ENCODE data around the gene LCN2.

LCN2 gene

GRCh38 chr9:128142061-128142460 lies 7.2 kb upstream of the LCN2 start:
- TF ChIP-seq CTCF (IDR thresholded peaks at IDR 0.05; ENCODE audit: borderline replicate concordance, insufficient read depth, low read depth, low read length) = no peak
- no peak overlapping the region for H3K4me3 ChIP-seq (ENCODE audit: low read depth, low read length)

- TF ChIP-seq CTCF (IDR thresholded peaks at IDR 0.05; ENCODE audit: borderline replicate concordance, insufficient read depth, low read depth, low read length) = no peak
- no peak overlapping the region for H3K4me3 ChIP-seq (ENCODE audit: low read depth, low read length)
Observed at GRCh38 chr9:128142596-128142995, 6.7 kb upstream of the LCN2 start.

- TF ChIP-seq CTCF (IDR thresholded peaks at IDR 0.05; ENCODE audit: borderline replicate concordance, insufficient read depth, low read depth, low read length) = no peak
- H3K4me3 ChIP-seq (ENCODE audit: low read depth, low read length) = no peak overlapping the region
Observed at GRCh38 chr9:128143525-128144238, 5.6 kb upstream of the LCN2 start.

- TF ChIP-seq CTCF (IDR thresholded peaks at IDR 0.05; ENCODE audit: borderline replicate concordance, insufficient read depth, low read depth, low read length) = no peak
- H3K4me3 ChIP-seq (ENCODE audit: low read depth, low read length) = no peak overlapping the region
Observed at GRCh38 chr9:128144239-128145181, 4.7 kb upstream of the LCN2 start.

GRCh38 chr9:128145536-128145935 lies 3.7 kb upstream of the LCN2 start:
- no peak for TF ChIP-seq CTCF (IDR thresholded peaks at IDR 0.05; ENCODE audit: borderline replicate concordance, insufficient read depth, low read depth, low read length)
- no peak overlapping the region for H3K4me3 ChIP-seq (ENCODE audit: low read depth, low read length)

GRCh38 chr9:128145951-128146351 lies 3.3 kb upstream of the LCN2 start:
- TF ChIP-seq CTCF (IDR thresholded peaks at IDR 0.05; ENCODE audit: borderline replicate concordance, insufficient read depth, low read depth, low read length) = no peak
- H3K4me3 ChIP-seq (ENCODE audit: low read depth, low read length) = no peak overlapping the region
